ENCODE data around the gene LGALS7B.
"Not testable (repeated sequence)": the region's sequence is repeated elsewhere in the genome, so short reads cannot be mapped to it uniquely, and the experiment has no call there.

LGALS7B gene

GRCh38 chr19:38754196-38754595 is 34.8 kb upstream of the LGALS7B start:
- not testable (repeated sequence) for H3K36me3 ChIP-seq (ENCODE audit: control insufficient read depth, insufficient read depth, low read length); H3K27ac ChIP-seq (ENCODE audit: low read depth, low read length); H3K9ac ChIP-seq (ENCODE audit: low read length); H3K27me3 ChIP-seq (ENCODE audit: control insufficient read depth, insufficient read depth, low read length); H3K4me1 ChIP-seq (ENCODE audit: control insufficient read depth, insufficient read depth, low read length); H3K4me3 ChIP-seq (ENCODE audit: low read length)

GRCh38 chr19:38759590-38760003 is 29.4 kb upstream of the LGALS7B start:
- no peaks in the 10 kb centered on the region for H3K36me3 ChIP-seq (ENCODE audit: control insufficient read depth, insufficient read depth, low read length)
- H3K9ac ChIP-seq (ENCODE audit: low read length) = no peak overlapping the region
- no peak overlapping the region for H3K27ac ChIP-seq (ENCODE audit: low read depth, low read length)
- no peak overlapping the region for H3K4me3 ChIP-seq (ENCODE audit: low read length)
- no peaks in the 10 kb centered on the region for H3K27me3 ChIP-seq (ENCODE audit: control insufficient read depth, insufficient read depth, low read length)
- no peaks in the 10 kb centered on the region for H3K4me1 ChIP-seq (ENCODE audit: control insufficient read depth, insufficient read depth, low read length)

- not testable (repeated sequence) for H3K4me3 ChIP-seq (ENCODE audit: low read length); H3K27me3 ChIP-seq (ENCODE audit: control insufficient read depth, insufficient read depth, low read length); H3K27ac ChIP-seq (ENCODE audit: low read depth, low read length); H3K4me1 ChIP-seq (ENCODE audit: control insufficient read depth, insufficient read depth, low read length); H3K9ac ChIP-seq (ENCODE audit: low read length); H3K36me3 ChIP-seq (ENCODE audit: control insufficient read depth, insufficient read depth, low read length)
Observed at GRCh38 chr19:38760805-38761517, 28.0 kb upstream of the LGALS7B start.

GRCh38 chr19:38761884-38762389 is 27.1 kb upstream of the LGALS7B start:
- H3K4me3 ChIP-seq (ENCODE audit: low read length); H3K36me3 ChIP-seq (ENCODE audit: control insufficient read depth, insufficient read depth, low read length); H3K27me3 ChIP-seq (ENCODE audit: control insufficient read depth, insufficient read depth, low read length); H3K4me1 ChIP-seq (ENCODE audit: control insufficient read depth, insufficient read depth, low read length); H3K27ac ChIP-seq (ENCODE audit: low read depth, low read length); H3K9ac ChIP-seq (ENCODE audit: low read length): not testable (repeated sequence)

GRCh38 chr19:38763795-38764220 is 25.2 kb upstream of the LGALS7B start:
- Histone ChIP-seq H3K27me3 (ENCODE audit: control insufficient read depth, insufficient read depth, low read length) (no peaks in the 10 kb centered on the region), H3K4me3 (ENCODE audit: low read length) (no peak overlapping the region), H3K36me3 (ENCODE audit: control insufficient read depth, insufficient read depth, low read length) (no peaks in the 10 kb centered on the region), H3K9ac (ENCODE audit: low read length) (no peak overlapping the region), H3K4me1 (ENCODE audit: control insufficient read depth, insufficient read depth, low read length) (no peaks in the 10 kb centered on the region), H3K27ac (ENCODE audit: low read depth, low read length) (no peak overlapping the region)

- H3K36me3 ChIP-seq (ENCODE audit: control insufficient read depth, insufficient read depth, low read length) = no peaks in the 10 kb centered on the region
- no peaks in the 10 kb centered on the region for H3K27me3 ChIP-seq (ENCODE audit: control insufficient read depth, insufficient read depth, low read length)
- H3K4me3 ChIP-seq (ENCODE audit: low read length) = no peak overlapping the region
- no peaks in the 10 kb centered on the region for H3K4me1 ChIP-seq (ENCODE audit: control insufficient read depth, insufficient read depth, low read length)
- no peak overlapping the region for H3K27ac ChIP-seq (ENCODE audit: low read depth, low read length)
- no peak overlapping the region for H3K9ac ChIP-seq (ENCODE audit: low read length)
Observed at GRCh38 chr19:38765214-38765613, 23.8 kb upstream of the LGALS7B start.

- Histone ChIP-seq H3K4me1 (ENCODE audit: control insufficient read depth, insufficient read depth, low read length) (no peaks in the 10 kb centered on the region), H3K27me3 (ENCODE audit: control insufficient read depth, insufficient read depth, low read length) (no peaks in the 10 kb centered on the region), H3K9ac (ENCODE audit: low read length) (no peak overlapping the region), H3K27ac (ENCODE audit: low read depth, low read length) (no peak overlapping the region), H3K36me3 (ENCODE audit: control insufficient read depth, insufficient read depth, low read length) (no peaks in the 10 kb centered on the region), H3K4me3 (ENCODE audit: low read length) (no peak overlapping the region)
Observed at GRCh38 chr19:38766276-38767047, 22.5 kb upstream of the LGALS7B start.

GRCh38 chr19:38769635-38770211 is 19.3 kb upstream of the LGALS7B start:
- Histone ChIP-seq H3K4me1 (ENCODE audit: control insufficient read depth, insufficient read depth, low read length) (no peaks in the 10 kb centered on the region), H3K36me3 (ENCODE audit: control insufficient read depth, insufficient read depth, low read length) (no peaks in the 10 kb centered on the region), H3K9ac (ENCODE audit: low read length) (no peak overlapping the region), H3K27me3 (ENCODE audit: control insufficient read depth, insufficient read depth, low read length) (no peaks in the 10 kb centered on the region), H3K27ac (ENCODE audit: low read depth, low read length) (no peak overlapping the region), H3K4me3 (ENCODE audit: low read length) (peak overlapping the region; percentile 37)

GRCh38 chr19:38770228-38770948 is 18.6 kb upstream of the LGALS7B start:
- peak overlapping the region; percentile 37 for H3K4me3 ChIP-seq (ENCODE audit: low read length)
- H3K27me3 ChIP-seq (ENCODE audit: control insufficient read depth, insufficient read depth, low read length); H3K4me1 ChIP-seq (ENCODE audit: control insufficient read depth, insufficient read depth, low read length); H3K9ac ChIP-seq (ENCODE audit: low read length); H3K36me3 ChIP-seq (ENCODE audit: control insufficient read depth, insufficient read depth, low read length); H3K27ac ChIP-seq (ENCODE audit: low read depth, low read length): not testable (repeated sequence)

- H3K36me3 ChIP-seq (ENCODE audit: control insufficient read depth, insufficient read depth, low read length); H3K27me3 ChIP-seq (ENCODE audit: control insufficient read depth, insufficient read depth, low read length); H3K4me3 ChIP-seq (ENCODE audit: low read length); H3K9ac ChIP-seq (ENCODE audit: low read length); H3K4me1 ChIP-seq (ENCODE audit: control insufficient read depth, insufficient read depth, low read length); H3K27ac ChIP-seq (ENCODE audit: low read depth, low read length): not testable (repeated sequence)
Observed at GRCh38 chr19:38770949-38771275, 18.1 kb upstream of the LGALS7B start.

GRCh38 chr19:38771569-38771968 is 17.4 kb upstream of the LGALS7B start:
- H3K36me3 ChIP-seq (ENCODE audit: control insufficient read depth, insufficient read depth, low read length); H3K4me3 ChIP-seq (ENCODE audit: low read length); H3K9ac ChIP-seq (ENCODE audit: low read length): not testable (repeated sequence)

GRCh38 chr19:38773469-38774177 is 15.4 kb upstream of the LGALS7B start, which contains the start of gene LGALS7:
Gene LGALS7, minus strand, starts transcription at chr19:38773517. Its CDS starts 25 bp downstream, at chr19:38773492.
- Histone ChIP-seq H3K27me3 (ENCODE audit: control insufficient read depth, insufficient read depth, low read length) (no peaks in the 10 kb centered on the region), H3K36me3 (ENCODE audit: control insufficient read depth, insufficient read depth, low read length) (no peaks in the 10 kb centered on the region), H3K4me1 (ENCODE audit: control insufficient read depth, insufficient read depth, low read length) (no peaks in the 10 kb centered on the region), H3K9ac (ENCODE audit: low read length) (no peak within 1 kb of the TSS), H3K27ac (ENCODE audit: low read depth, low read length) (no peak within 1 kb of the TSS), H3K4me3 (ENCODE audit: low read length) (no peak within 1 kb of the TSS)

More at GRCh38 chr19:38771569-38771968, 17.4 kb upstream of the LGALS7B start:
- H3K27ac ChIP-seq (ENCODE audit: low read depth, low read length); H3K4me1 ChIP-seq (ENCODE audit: control insufficient read depth, insufficient read depth, low read length); H3K27me3 ChIP-seq (ENCODE audit: control insufficient read depth, insufficient read depth, low read length): not testable (repeated sequence)
